Measurements from ENCODE around the gene CYP24A1.

Gene CYP24A1

GRCh38 chr20:54153041-54153327 is 20.8 kb downstream of the CYP24A1 start:
- TF ChIP-seq, protein P1, sequence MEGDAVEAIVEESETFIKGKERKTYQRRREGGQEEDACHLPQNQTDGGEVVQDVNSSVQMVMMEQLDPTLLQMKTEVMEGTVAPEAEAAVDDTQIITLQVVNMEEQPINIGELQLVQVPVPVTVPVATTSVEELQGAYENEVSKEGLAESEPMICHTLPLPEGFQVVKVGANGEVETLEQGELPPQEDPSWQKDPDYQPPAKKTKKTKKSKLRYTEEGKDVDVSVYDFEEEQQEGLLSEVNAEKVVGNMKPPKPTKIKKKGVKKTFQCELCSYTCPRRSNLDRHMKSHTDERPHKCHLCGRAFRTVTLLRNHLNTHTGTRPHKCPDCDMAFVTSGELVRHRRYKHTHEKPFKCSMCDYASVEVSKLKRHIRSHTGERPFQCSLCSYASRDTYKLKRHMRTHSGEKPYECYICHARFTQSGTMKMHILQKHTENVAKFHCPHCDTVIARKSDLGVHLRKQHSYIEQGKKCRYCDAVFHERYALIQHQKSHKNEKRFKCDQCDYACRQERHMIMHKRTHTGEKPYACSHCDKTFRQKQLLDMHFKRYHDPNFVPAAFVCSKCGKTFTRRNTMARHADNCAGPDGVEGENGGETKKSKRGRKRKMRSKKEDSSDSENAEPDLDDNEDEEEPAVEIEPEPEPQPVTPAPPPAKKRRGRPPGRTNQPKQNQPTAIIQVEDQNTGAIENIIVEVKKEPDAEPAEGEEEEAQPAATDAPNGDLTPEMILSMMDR (conservative IDR thresholded peaks at IDR 0.05; ENCODE audit: low read depth, low read length): no peak

DNA sequence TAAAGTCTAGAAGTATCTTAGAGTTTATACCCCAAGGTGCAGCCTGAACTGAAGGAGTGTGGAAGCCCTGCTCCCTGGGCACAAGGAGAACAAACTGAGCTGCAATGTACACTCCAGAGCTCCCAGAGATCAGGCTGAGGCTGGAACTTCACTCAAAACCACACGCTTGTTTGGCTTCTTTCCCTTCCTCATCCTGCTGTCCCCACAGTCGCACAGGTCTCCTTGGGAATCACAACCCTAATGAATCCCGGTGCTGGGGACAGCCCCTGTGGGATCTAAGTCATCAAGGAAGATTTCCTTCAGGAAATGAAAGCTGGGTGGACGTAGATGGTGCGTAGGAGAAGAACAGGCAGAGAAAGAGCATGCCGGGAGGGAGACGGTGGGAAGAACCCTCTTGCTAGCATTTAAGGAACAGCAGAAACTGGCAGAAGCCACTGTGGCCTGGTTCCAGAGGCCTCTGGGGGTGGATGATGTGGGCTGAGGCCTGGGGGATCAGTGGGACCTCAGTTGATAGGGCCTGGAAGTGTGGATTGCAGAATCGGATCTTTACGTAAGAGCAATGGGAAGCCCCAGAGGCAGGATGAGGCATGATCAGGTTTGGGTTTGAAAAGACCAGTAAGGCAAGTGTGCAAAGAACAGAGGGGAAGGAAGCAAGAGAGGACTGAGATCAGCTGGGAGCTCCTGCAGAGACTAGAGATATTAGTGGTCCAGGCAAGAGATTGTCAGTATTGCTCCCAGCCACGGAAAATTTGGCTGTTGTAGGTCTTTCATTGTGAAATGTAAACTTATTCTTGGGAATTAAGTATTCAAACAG is 21.4 kb downstream of the CYP24A1 start:
- no peak overlapping the region for H3K4me3 ChIP-seq (IDR thresholded peaks at IDR 0.05; ENCODE audit: insufficient read depth, low read depth, low read length)
- H3K36me3 ChIP-seq (ENCODE audit: insufficient read depth): no peaks in the 10 kb centered on the region
- no peaks in the 10 kb centered on the region for H3K4me1 ChIP-seq (ENCODE audit: low read depth, poor library complexity, severe bottlenecking)
- no peaks in the 10 kb centered on the region for H3K27me3 ChIP-seq (ENCODE audit: insufficient read depth, low read depth)
- no peaks in the 10 kb centered on the region for H3K79me2 ChIP-seq (ENCODE audit: insufficient read depth, low read depth)
- TF ChIP-seq, protein P1 (conservative IDR thresholded peaks at IDR 0.05; ENCODE audit: low read depth, low read length): no peak
- no peak overlapping the region for H2AFZ ChIP-seq (ENCODE audit: low read depth)
- H3K27ac ChIP-seq: no peak overlapping the region
- no peak overlapping the region for H3K9ac ChIP-seq
- no peaks in the 10 kb centered on the region for H4K20me1 ChIP-seq (ENCODE audit: insufficient read depth)
- H3K4me2 ChIP-seq: no peak overlapping the region

More at GRCh38 chr20:54153041-54153327, 20.8 kb downstream of the CYP24A1 start:
- Histone ChIP-seq H3K27ac (no peak overlapping the region), H3K4me2 (no peak overlapping the region), H3K36me3 (ENCODE audit: insufficient read depth) (no peaks in the 10 kb centered on the region), H2AFZ (ENCODE audit: low read depth) (no peak overlapping the region), H4K20me1 (ENCODE audit: insufficient read depth) (no peaks in the 10 kb centered on the region), H3K79me2 (ENCODE audit: insufficient read depth, low read depth) (no peaks in the 10 kb centered on the region), H3K27me3 (ENCODE audit: insufficient read depth, low read depth) (no peaks in the 10 kb centered on the region), H3K4me1 (ENCODE audit: low read depth, poor library complexity, severe bottlenecking) (no peaks in the 10 kb centered on the region), H3K9ac (no peak overlapping the region), H3K4me3 (IDR thresholded peaks at IDR 0.05; ENCODE audit: insufficient read depth, low read depth, low read length) (no peak overlapping the region)

- H4K20me1 ChIP-seq (ENCODE audit: insufficient read depth): no peaks in the 10 kb centered on the region
- no peak overlapping the region for H3K4me2 ChIP-seq
- H3K27me3 ChIP-seq (ENCODE audit: insufficient read depth, low read depth): no peaks in the 10 kb centered on the region
- H3K4me3 ChIP-seq (IDR thresholded peaks at IDR 0.05; ENCODE audit: insufficient read depth, low read depth, low read length): no peak overlapping the region
- H3K4me1 ChIP-seq (ENCODE audit: low read depth, poor library complexity, severe bottlenecking): no peaks in the 10 kb centered on the region
- H3K79me2 ChIP-seq (ENCODE audit: insufficient read depth, low read depth): no peaks in the 10 kb centered on the region
- no peaks in the 10 kb centered on the region for H3K36me3 ChIP-seq (ENCODE audit: insufficient read depth)
- TF ChIP-seq, protein P1 (conservative IDR thresholded peaks at IDR 0.05; ENCODE audit: low read depth, low read length): no peak
- H2AFZ ChIP-seq (ENCODE audit: low read depth): no peak overlapping the region
- no peak overlapping the region for H3K9ac ChIP-seq
- no peak overlapping the region for H3K27ac ChIP-seq
These were observed 22.1 kb downstream of the CYP24A1 start for GRCh38 chr20:54151511-54152226.

DNA sequence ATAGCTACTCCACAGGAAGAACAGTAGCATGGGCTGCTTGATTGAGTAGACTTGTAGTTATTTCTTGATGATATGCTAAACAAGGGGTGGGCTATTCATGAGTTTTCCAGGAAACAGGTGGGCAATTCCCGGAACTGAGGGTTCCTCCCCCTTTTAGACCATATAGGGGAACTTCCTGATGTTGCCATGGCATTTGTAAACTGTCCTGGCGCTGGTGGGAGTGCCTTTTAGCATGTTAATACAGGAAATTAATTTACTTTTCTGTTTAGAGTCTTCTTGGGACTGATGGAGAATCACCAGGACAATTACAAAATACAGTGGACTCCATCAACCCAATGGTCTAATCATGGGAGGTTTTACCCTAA is 22.7 kb downstream of the CYP24A1 start:
- H3K9ac ChIP-seq: no peak overlapping the region
- TF ChIP-seq, protein P1 (conservative IDR thresholded peaks at IDR 0.05; ENCODE audit: low read depth, low read length): no peak
- H3K36me3 ChIP-seq (ENCODE audit: insufficient read depth): no peaks in the 10 kb centered on the region
- H3K4me1 ChIP-seq (ENCODE audit: low read depth, poor library complexity, severe bottlenecking): no peaks in the 10 kb centered on the region
- no peaks in the 10 kb centered on the region for H3K27me3 ChIP-seq (ENCODE audit: insufficient read depth, low read depth)
- no peak overlapping the region for H3K4me2 ChIP-seq
- no peak overlapping the region for H3K4me3 ChIP-seq (IDR thresholded peaks at IDR 0.05; ENCODE audit: insufficient read depth, low read depth, low read length)
- no peak overlapping the region for H3K27ac ChIP-seq
- H2AFZ ChIP-seq (ENCODE audit: low read depth): no peak overlapping the region
- no peaks in the 10 kb centered on the region for H3K79me2 ChIP-seq (ENCODE audit: insufficient read depth, low read depth)
- no peaks in the 10 kb centered on the region for H4K20me1 ChIP-seq (ENCODE audit: insufficient read depth)

Measured in KMS-11 (cell line).